ENCODE results near the gene SLC28A2.
A peak's percentile ranks its signal among the peaks of the same experiment; 100 is the strongest.
"Not testable (repeated sequence)": the region's sequence is repeated elsewhere in the genome, so short reads cannot be mapped to it uniquely, and the experiment has no call there.

Gene SLC28A2

DNA sequence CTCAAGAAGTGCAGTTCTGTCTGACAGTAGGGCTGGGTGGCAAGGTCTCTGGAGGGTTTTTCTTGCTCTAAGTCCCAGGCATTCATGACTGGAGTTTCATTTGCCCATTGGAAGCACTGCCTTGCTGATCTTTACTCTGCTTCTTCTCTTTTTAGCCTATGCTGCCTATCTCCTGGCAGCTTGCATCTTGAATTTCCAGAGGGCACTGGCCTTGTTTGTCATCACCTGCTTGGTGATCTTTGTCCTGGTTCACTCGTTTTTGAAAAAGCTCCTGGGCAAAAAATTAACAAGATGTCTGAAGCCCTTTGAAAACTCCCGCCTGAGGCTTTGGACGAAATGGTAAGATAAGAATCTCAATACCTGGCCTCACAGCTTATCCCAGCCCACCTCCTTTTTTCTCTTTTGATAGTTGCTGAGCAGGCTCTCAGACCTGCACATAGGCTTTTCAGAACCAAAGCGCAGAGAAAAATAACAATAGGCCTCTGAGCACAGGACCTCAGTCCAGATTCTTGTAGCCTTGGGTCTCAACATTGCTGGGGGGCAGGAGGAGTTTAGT lies 10.9 kb downstream of the SLC28A2 start:
- DNase-seq (ENCODE audit: low read depth in 2 of 3, low spot score in 1 of 3) = no peak

DNA sequence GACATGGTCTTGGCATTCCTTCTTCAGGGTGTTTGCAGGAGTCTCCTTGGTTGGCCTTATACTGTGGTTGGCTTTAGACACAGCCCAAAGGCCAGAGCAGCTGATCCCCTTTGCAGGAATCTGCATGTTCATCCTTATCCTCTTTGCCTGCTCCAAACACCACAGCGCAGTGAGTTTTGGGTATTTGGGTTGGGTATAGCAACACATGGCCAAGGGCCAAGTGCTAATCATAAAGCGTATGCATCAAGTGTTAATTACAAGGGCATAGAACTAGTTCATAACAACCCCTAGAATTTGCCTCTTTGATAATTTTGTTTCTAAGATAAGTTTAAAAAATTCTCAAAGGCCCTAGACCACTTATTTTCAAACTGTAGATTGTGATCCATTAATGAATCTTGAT lies 11.8 kb downstream of the SLC28A2 start:
- no peak for DNase-seq (ENCODE audit: low read depth in 2 of 3, low spot score in 1 of 3)

DNA sequence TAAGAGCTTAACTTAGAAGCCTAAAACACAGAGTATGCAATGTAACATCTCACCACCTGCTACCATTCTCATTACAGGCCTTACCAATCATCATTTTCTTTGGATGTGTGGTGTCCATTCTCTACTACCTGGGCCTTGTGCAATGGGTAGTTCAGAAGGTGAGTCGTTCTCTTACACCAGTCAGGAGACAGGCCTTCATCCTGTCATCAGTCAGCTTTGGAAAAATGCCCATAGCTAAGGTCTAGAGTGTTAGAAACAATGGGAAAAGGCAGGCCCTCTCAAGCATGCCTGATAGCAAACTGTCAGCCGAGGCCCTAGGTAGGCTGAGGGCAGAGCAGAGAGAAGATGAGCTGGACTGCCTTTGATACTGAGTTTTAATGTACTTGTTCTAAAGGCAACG lies 13.5 kb downstream of the SLC28A2 start:
- no peak for DNase-seq (ENCODE audit: low read depth in 2 of 3, low spot score in 1 of 3)

DNA sequence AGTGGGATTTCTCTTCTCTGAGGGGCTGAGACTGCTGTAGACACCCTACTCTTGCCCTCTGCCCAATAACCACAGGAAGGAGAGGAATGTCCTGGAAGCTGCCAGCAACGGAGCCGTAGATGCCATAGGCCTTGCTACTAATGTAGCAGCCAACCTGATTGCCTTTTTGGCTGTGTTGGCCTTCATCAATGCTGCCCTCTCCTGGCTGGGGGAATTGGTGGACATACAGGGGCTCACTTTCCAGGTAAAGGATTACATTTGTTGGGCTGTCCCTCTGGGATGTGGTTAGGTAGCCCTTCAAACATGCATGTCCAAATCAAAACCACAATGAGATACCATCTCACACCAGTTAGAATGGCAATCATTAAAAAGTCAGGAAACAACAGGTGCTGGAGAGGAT lies 16.1 kb downstream of the SLC28A2 start:
- DNase-seq (ENCODE audit: low read depth in 2 of 3, low spot score in 1 of 3) = no peak

DNA sequence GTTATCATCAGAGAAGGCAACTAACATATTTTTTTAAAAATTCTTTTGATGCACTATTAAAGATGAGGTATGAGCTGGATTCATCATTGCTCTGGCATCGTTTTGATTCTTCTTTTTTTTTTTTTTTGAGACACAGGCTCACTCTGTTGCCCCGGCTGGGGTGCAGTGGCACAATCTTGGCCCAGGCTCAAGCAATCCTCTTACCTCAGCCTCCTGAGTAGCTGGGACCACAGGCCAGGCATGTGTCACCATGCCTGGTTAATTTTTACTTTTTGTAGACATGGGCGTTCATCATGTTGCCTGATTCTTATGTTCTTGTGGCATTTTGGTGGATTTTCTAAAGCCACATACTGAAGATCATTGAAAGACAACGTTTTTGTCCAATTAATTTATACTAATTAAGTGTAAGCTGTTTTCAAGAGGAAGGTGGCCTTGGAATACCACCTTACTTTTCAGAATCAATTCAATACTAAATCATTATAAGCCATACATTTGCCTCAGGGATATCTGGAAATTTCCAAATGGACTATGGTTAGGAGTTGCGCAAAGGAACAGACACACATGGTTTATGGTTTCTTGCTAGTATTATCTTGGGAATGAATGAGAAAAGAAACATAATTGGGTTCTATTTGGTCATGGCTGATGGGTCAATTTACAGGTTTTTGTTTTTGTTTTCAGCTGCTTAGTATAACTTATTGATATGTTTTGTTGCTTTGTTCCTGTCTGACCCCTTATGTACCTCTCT lies 22.8 kb downstream of the SLC28A2 start:
- DNase-seq (ENCODE audit: low read depth in 2 of 3, low spot score in 1 of 3) = no peak

DNA sequence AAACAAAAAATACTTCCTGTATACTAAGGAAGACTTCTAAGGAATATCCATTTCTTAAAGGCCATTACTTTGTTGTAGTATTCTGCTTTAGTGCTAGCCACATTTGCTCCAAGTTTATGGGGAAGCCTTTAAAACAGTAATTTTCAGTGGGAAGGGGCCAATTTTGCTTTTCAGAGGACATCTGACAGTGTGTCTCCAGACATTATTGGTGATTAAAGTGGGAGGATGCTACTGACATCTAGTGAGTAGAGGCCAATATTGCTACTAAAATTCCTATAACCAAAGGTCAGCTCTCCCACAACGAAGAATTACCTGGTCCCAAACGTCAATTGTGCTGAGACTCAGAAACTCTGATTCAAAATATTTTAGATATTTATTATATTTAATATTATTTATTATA lies 24.8 kb downstream of the SLC28A2 start:
- DNase-seq (ENCODE audit: low read depth in 2 of 3, low spot score in 1 of 3) = no peak

DNA sequence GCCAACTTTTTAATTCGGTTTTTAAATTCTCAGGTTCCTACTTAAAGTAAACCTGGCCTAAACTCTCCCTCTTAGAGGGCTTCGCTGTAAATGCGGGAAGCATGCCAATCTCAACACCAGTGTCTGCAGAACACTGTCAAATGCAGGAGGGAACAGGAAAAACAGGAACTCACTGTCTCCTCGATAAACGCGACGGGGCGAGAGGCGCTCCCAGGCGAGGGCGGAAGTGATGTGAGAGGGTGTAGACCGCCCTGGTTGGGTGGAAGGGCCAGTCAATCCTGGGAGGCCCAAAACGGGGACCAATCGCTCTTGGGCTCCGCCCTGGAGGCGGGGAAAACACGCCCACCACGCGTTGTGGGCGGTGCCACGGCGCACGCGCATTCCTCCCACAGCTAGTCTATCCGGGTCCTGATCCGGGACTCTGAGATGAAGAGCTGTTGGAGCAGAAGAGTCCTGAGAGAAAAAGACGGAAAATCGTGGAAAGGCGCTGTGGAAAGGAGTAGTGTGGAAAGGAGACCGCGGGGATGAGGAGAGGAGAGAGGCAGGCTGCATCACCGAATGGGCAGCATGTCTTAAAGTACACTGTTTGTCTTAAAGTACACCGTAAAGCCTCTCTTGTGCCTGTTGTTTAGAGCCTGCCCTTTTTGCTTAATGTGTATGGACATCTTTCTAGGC lies 27.1 kb downstream of the SLC28A2 start:
- peak; percentile 92 to 97 (median 93) for DNase-seq (ENCODE audit: low read depth in 2 of 3, low spot score in 1 of 3)

DNA sequence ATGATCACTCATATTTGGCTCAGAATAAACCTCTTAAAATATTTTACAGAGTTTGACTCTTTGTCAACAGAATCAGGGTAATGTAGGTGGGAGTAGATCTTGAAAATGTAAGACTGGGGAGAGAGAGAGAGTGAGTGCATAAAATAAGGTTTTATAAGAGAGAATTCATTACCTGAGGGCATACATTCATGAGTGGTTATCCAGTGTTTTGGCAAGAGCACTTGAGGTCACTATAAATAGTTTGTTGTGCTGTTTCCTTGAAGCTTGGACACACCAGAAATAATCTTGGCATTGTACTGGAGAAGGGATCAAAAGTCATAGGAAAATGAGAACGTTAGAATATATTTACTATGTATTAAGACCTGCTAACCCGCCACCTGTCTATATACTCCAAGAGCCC lies 33.4 kb downstream of the SLC28A2 start:
- no peak for DNase-seq (ENCODE audit: low read depth in 2 of 3, low spot score in 1 of 3)

DNA sequence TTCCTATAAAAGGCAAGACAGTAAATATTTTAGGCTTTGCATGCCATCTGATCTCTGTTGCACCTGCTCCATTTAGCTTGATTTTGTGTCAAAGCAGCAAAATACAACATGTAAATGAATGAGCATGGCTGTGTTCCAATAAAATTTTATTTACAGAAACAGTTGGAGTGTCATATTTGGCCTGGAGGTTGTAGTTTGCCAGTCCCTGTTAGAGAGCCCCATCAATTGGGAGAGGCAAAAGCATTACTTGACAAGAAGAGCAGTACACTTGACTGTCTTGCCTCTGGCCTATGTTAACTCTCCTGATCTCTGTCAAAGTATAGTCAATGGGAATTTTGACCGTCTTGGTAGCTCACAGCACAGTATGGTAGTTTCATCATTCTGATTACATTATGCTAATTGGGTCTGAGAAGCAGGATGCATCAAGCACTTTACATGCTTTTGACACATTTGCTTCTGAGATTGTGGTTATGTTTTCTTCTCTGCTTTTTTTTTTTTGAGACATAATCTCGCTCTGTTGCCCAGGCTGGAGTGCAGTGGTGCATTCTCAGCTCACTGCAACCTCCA lies 35.4 kb downstream of the SLC28A2 start:
- no peak for DNase-seq (ENCODE audit: low read depth in 2 of 3, low spot score in 1 of 3)

DNA sequence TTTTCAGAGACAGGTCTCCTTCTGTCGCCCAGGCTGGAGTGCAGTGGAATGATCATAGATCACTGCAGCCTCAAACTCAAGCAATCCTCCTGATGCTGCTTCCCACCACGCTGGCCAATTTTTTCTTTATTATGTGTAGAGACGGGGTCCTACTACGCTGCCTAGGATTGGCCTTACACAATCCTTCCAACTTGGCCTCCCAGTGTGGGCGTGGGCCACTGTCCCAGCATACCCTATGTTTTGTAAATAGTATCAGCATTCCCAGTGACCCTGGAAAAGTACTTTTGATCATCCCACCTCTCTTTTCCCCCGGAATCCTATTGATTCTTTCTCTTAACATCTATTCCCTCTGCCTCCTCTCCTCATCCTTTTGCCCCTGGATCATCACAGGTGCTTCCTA lies 36.9 kb downstream of the SLC28A2 start:
- no peak for DNase-seq (ENCODE audit: low read depth in 2 of 3, low spot score in 1 of 3)

DNA sequence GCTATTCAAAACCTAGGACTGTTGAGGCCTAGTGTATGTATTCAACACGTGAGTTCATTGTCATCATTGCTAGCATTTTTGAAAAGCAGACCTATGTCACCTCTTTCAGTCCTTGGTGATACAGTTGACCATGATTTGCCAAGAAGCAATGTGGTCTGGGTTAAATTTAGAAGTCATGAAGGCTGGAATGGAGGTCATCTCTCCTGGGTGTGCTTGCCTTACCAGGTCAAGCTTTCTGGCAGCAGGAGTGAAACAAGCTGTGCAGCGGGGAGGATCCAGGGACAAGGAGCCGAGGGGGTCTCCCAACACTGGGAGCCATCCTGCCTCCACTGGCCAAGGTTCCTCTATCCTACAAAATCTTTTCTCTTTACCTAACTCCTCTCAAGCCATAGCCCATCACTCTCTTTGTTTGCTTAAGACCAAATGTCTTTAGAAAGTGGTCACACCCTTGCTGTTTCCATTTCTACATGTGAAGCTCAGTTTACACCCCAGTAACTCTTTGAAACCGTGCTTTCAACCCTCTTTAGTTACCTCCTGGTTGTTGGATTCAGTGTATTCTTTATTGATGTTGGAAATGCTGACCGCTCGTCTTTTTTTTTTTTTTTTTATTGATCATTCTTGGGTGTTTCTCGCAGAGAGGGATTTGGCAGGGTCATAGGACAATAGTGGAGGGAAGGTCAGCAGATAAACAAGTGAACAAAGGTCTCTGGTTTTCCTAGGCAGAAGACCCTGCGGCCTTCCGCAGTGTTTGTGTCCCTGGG lies 40.0 kb downstream of the SLC28A2 start:
- DNase-seq (ENCODE audit: low read depth in 2 of 3, low spot score in 1 of 3) = no peak

DNA sequence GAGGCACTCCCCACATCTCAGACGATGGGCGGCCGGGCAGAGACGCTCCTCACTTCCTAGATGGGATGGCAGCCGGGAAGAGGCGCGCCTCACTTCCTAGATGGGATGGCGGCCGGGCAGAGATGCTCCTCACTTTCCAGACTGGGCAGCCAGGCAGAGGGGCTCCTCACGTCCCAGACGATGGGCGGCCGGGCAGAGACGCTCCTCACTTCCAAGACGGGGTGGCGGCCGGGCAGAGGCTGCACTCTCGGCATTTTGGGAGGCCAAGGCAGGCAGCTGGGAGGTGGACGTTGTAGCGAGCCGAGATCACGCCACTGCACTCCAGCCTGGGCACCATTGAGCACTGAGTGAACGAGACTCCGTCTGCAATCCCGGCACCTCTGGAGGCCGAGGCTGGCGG lies 41.3 kb downstream of the SLC28A2 start:
- DNase-seq (ENCODE audit: low read depth in 2 of 3, low spot score in 1 of 3) = not testable (repeated sequence)

DNA sequence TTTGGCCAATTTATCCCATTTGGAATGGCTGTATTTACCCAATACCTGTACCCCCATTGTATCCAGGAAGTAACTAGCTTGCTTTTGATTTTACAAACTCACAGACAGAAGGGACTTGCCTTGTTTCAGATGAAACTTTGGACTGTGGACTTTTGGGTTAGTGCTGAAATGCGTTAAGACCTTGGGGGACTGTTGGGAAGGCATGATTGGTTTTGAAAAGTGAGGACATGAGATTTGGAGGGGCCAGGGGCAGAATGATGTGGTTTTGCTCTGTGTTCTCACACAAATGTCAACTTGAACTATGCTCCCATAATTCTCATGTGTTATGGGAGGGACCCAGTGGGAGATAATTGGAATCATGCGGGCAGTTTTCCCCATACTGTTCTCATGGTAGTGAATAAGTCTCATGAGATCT lies 46.9 kb downstream of the SLC28A2 start:
- not testable (repeated sequence) for DNase-seq (ENCODE audit: low read depth in 2 of 3, low spot score in 1 of 3)

DNA sequence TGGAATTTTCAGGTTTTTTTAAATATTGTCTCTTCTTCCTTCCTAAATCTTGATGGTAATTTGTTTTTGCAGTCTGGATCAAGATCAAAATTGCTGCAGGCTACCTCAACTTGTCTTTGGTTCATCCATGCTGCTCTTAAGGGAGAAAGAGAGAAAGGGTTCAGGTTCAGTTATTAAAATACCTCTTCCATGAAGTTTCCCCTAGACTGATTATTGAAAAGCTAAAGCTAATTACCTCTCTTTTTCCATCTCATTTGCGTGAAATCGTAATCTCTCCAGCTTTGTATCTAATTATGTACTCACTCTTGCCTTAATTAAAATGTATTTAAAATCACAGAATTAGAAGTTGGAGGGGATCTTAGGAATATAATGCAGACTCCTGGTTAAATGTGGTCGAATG lies 52.7 kb downstream of the SLC28A2 start:
- DNase-seq (ENCODE audit: low read depth in 2 of 3, low spot score in 1 of 3) = no peak

DNA sequence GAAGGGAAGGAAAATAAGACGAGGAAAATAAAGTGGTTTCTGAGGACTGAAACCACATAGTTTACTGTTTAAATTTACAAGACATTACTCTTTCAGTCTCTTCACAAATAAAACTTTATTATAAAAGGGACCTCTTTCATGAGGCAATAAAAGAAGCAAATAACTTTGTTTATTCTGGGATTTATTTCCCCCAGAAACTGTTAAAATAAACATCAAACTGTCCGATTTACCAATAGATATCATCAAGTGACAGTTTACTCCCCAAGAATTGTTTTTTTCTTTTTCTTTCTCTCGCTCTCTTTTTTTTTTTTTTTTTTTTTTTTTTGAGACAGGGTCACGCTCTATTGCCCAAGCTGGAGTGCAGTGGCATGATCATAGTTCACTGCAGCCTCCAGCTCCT lies 54.1 kb downstream of the SLC28A2 start:
- no peak for DNase-seq (ENCODE audit: low read depth in 2 of 3, low spot score in 1 of 3)

DNA sequence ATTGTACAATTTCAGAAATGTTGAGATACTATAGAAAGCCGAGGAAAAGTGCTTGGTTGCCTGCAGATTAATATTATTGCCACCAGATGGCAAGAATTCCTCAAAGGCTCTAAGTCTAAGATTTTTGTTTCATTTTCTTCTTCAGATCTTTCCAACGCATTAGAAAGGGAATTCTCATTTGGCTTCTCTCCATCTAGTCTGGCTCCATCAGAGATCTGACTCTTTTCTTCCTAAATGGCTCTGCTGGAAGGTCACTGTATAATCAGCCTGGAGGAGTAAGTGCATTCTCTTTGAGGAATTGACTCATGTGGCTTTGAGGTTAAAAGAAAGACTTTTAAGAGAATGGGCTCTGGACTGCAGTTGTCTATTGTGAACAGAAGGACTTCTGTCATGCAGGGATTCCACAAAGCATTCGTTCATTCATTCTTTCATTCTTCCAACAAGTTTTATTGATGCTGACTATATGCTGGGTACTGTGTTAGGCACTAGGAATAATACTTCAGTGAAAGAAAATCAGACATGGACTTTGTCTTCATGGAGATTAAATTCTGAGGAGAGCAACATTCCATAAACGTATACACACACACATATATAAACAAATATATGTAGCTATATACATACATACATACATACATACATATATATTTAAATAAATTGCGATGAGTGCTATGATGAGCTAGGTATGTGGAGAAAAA lies 55.3 kb downstream of the SLC28A2 start:
- no peak for DNase-seq (ENCODE audit: low read depth in 2 of 3, low spot score in 1 of 3)

DNA sequence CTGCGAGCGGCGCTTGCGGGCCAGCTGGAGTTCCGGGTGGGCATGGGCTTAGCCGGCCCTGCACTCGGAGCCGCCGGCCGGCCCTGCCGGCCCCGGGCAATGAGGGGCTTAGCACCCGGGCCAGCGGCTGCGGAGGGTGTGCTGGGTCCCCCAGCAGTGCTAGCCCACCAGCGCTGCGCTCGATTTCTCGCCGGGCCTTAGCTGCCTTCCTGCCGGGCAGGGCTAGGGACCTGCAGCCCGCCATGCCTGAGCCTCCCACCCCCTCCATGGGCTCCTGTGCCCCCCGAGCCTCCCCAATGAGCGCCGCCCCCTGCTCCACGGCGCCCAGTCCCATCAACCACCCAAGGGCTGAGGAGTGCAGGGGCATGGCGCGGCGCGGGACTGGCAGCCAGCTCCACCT lies 62.1 kb downstream of the SLC28A2 start:
- not testable (repeated sequence) for DNase-seq (ENCODE audit: low read depth in 2 of 3, low spot score in 1 of 3)

DNA sequence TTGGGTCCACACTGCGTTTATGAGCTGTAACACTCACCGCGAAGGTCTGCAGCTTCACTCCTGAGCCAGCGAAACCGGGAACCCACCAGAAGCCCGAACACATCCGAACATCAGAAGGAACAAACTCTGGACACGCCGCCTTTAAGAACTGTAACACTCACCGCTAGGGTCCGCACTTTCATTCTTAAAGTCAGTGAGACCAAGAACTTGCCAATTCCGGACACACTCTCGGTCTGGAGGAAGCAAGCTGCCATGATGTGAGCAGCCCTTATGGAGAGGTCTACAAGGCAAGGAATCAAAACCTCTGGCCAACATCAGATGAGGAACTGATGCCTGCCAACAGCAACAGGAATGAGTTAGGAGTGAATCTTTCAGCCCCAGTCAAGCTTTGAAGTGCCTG lies 62.9 kb downstream of the SLC28A2 start:
- no peak for DNase-seq (ENCODE audit: low read depth in 2 of 3, low spot score in 1 of 3)

DNA sequence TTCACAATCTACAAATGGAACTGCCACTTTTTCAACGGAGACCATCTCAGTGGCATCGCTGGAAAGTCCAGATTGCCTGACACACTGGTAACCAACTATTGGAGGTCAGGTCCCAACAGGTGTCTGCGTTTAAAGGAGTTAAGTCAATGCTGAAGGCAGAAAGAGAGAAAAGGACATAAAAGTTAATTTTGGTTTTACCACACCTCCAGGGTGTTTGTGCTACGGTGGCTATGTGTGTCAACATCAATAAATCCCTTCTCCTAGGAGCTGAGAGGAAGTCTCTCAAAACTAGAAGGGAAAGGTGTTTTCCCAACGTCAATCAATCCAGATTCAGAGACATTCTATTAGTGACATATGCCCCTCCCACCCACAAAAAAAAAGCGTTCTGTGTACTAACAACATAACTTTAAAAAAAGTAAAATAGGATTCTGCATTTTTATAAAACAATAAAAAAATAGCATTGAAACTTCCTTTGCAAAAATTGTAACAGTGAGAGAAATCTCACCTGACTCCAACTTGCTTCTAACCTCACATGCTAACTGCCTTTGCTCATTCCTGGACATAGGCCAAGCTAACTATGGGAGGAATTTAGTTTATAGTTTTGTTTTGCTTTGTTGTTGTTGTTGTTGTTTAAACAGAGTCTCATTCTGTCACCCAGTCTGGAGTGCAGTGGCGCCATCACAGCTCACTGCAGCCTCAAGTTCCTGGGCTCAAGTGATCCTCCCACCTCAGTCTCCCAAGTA lies 67.6 kb downstream of the SLC28A2 start:
- no peak for DNase-seq (ENCODE audit: low read depth in 2 of 3, low spot score in 1 of 3)

DNA sequence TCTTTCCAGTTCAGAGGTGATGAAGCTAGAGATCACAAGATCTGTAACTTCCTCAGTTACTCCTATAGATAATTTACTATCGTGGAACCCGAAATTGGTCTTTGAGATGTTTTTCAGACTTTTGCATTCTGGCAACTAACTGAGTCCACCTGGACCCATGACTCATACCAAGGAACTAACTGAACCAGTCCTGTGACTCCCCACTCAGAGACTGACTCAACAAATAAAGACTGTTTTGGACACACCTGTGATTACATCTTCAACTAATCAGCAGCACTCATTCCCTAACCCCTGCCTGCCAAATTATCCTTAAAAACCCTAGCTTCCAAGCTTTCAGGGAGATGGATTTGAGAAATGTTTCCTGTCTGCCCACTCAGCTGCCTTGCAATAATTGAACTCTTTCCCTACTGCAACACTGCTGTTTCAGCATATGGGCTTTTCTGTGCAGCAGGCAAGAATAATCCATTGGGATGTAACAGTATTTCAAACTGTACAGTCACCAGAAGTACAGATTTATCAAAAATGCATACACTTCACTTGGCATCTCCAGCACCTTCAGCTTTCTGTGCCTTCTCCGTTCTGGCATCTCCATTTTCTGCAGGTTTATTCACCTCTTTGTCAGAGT lies 68.7 kb downstream of the SLC28A2 start:
- DNase-seq (ENCODE audit: low read depth in 2 of 3, low spot score in 1 of 3) = no peak

All from stimulated activated CD4-positive, alpha-beta T cell treated with anti-CD3 and anti-CD28 coated beads, Interleukin-12 subunit alpha, Interleukin-12 subunit beta, amount 100 ng/mL, for 48 hours (primary cell).